ENCODE measurements around the gene SYT13.

The SYT13 gene

GRCh38 chr11:45224766-45225165 lies 61.4 kb downstream of the SYT13 start:
- in situ Hi-C loops (cut with HindIII; ENCODE audit: low sequenced_read_pairs) = no loop called here

GRCh38 chr11:45223496-45223895 lies 62.6 kb downstream of the SYT13 start:
- in situ Hi-C loops (cut with HindIII; ENCODE audit: low sequenced_read_pairs) = no loop called here

GRCh38 chr11:45219411-45219810 lies 66.7 kb downstream of the SYT13 start:
- in situ Hi-C loops (cut with HindIII; ENCODE audit: low sequenced_read_pairs) = no loop called here

- in situ Hi-C loops (cut with HindIII; ENCODE audit: low sequenced_read_pairs) = no loop called here
Measured at GRCh38 chr11:45218705-45219104, 67.4 kb downstream of the SYT13 start.

GRCh38 chr11:45217991-45218390 lies 68.2 kb downstream of the SYT13 start:
- in situ Hi-C loops (cut with HindIII; ENCODE audit: low sequenced_read_pairs) = no loop called here

- in situ Hi-C loops (cut with HindIII; ENCODE audit: low sequenced_read_pairs) = no loop called here
Measured at GRCh38 chr11:45216901-45217300, 69.2 kb downstream of the SYT13 start.

GRCh38 chr11:45216031-45216430 lies 70.1 kb downstream of the SYT13 start:
- in situ Hi-C loops (cut with HindIII; ENCODE audit: low sequenced_read_pairs) = no loop called here

GRCh38 chr11:45215098-45215865 lies 70.9 kb downstream of the SYT13 start:
- in situ Hi-C loops (cut with HindIII; ENCODE audit: low sequenced_read_pairs) = no loop called here

GRCh38 chr11:45213717-45214116 lies 72.4 kb downstream of the SYT13 start:
- in situ Hi-C loops (cut with HindIII; ENCODE audit: low sequenced_read_pairs) = no loop called here

- in situ Hi-C loops (cut with HindIII; ENCODE audit: low sequenced_read_pairs) = no loop called here
Measured at GRCh38 chr11:45213316-45213665, 72.8 kb downstream of the SYT13 start.

- in situ Hi-C loops (cut with HindIII; ENCODE audit: low sequenced_read_pairs) = no loop called here
Measured at GRCh38 chr11:45212566-45213315, 73.4 kb downstream of the SYT13 start.

GRCh38 chr11:45211732-45212131 lies 74.4 kb downstream of the SYT13 start:
- in situ Hi-C loops (cut with HindIII; ENCODE audit: low sequenced_read_pairs) = no loop called here

GRCh38 chr11:45210846-45211245 lies 75.3 kb downstream of the SYT13 start:
- in situ Hi-C loops (cut with HindIII; ENCODE audit: low sequenced_read_pairs) = no loop called here

- in situ Hi-C loops (cut with HindIII; ENCODE audit: low sequenced_read_pairs) = no loop called here
Measured at GRCh38 chr11:45209891-45210699, 76.0 kb downstream of the SYT13 start.

- in situ Hi-C loops (cut with HindIII; ENCODE audit: low sequenced_read_pairs) = no loop called here
Measured at GRCh38 chr11:45209000-45209879, 76.9 kb downstream of the SYT13 start.

GRCh38 chr11:45208135-45208534 lies 78.0 kb downstream of the SYT13 start:
- in situ Hi-C loops (cut with HindIII; ENCODE audit: low sequenced_read_pairs) = no loop called here

GRCh38 chr11:45205978-45206377 lies 80.2 kb downstream of the SYT13 start:
- in situ Hi-C loops (cut with HindIII; ENCODE audit: low sequenced_read_pairs) = no loop called here

GRCh38 chr11:45204761-45205160 lies 81.4 kb downstream of the SYT13 start:
- in situ Hi-C loops (cut with HindIII; ENCODE audit: low sequenced_read_pairs) = no loop called here

GRCh38 chr11:45193695-45194094 lies 92.4 kb downstream of the SYT13 start:
- in situ Hi-C loops (cut with HindIII; ENCODE audit: low sequenced_read_pairs) = no loop called here
